Effector memory CD4-positive, alpha-beta T cell (primary cell): Measurements from ENCODE around the gene GRIK5.

Source experiments
- DNase-seq, 3 donors: peaks; one replicate each; pipeline ENCODE4 v3.0.0-alpha.2; 2020
- H3K27ac ChIP-seq: 2 replicates; pipeline ENCODE4 v1.7.0; 2013; ENCODE audit warnings: mild to moderate bottlenecking, low read length, moderate library complexity; ENCODE audit not compliant: insufficient read depth, poor library complexity, severe bottlenecking
- H3K27me3 ChIP-seq: replicated peaks from 2 replicates; pipeline ENCODE4 v1.7.0; 2013; ENCODE audit warnings: mild to moderate bottlenecking, low read length; ENCODE audit not compliant: insufficient read depth, control insufficient read depth, poor library complexity, severe bottlenecking
- H3K36me3 ChIP-seq: 2 replicates; pipeline ENCODE4 v1.7.0; 2013; ENCODE audit warnings: mild to moderate bottlenecking, low read length, moderate library complexity; ENCODE audit not compliant: control insufficient read depth, insufficient read depth
- H3K4me1 ChIP-seq: 2 replicates; pipeline ENCODE4 v1.7.0; 2013; ENCODE audit warnings: low read length, mild to moderate bottlenecking; ENCODE audit not compliant: control insufficient read depth, insufficient read depth, poor library complexity, severe bottlenecking
- H3K4me3 ChIP-seq: 2 replicates; pipeline ENCODE4 v1.7.0; 2013; ENCODE audit warnings: low read length, low read depth, mild to moderate bottlenecking; ENCODE audit not compliant: insufficient read depth, poor library complexity, severe bottlenecking
- H3K9me3 ChIP-seq: 2 replicates; pipeline ENCODE4 v1.7.0; 2013; ENCODE audit warnings: mild to moderate bottlenecking, low read length, moderate library complexity; ENCODE audit not compliant: control insufficient read depth

The GRIK5 gene

DNA sequence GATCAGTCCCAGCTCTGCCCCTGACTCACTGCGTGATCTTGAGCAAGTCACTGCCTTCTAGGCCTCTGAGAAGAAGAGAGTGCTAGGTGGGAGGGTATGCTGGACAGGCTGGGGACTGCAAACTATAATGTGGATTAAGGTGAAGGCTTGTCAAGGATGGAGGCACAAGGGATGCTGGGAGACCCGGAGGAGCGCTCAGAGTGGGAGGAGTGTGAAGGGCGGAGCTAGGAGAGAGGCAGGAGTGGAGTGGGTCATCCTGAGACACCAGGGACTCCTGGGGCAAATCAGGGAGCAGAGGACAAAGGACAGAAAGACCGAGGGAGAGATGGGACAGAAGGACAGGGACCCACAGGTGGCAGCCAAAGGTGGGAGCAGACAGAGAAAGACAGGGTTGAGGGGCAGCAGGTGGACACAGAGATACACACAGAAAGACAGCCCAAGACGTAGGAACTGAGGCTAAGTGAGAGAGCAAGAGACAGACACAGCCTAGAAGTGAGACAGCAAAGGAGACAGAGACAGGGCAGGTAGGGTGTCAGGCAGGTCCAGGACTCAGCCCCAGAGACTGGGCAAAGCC lies 2.6 kb downstream of the GRIK5 start:
- no peak for DNase-seq
- H3K27ac ChIP-seq: no peak overlapping the region
- no peaks in the 10 kb centered on the region for H3K36me3 ChIP-seq
- H3K9me3 ChIP-seq: no peaks in the 10 kb centered on the region
- peaks cover 7% of the 10 kb centered on the region for H3K27me3 ChIP-seq
- no peaks in the 10 kb centered on the region for H3K4me1 ChIP-seq
- no peak overlapping the region for H3K4me3 ChIP-seq

DNA sequence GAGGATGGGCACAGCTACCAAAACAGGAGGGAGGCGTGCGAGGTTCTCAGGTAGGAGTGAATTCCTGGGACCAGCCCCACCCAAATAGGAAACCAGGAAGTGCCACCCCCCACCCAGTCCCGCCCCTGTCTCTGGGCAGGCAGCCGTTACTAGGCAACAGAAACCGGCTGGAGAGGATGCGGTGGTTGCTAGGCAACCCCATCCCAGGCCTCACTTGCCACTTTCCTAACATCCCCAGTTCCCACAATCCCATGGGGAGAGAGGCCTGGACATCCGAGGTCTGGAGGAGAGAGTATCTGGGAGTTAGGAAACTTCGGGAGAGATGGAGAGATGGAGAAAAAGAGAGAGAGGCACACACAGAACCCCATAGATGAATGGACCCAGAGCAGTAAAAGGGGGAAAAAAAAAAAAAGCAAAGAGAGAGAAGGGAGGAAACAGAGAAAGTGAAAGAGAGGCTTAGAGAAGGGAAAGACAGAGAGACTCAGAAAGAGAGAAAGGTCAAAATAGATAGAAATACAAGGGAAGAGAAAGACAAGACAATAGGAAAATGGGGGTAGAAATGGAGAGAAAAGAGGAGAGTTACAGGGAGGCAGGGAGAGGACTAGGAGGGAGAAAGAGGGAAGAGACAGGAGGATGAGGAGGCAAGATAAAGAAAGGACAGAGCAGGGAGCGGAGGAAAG lies 3.8 kb downstream of the GRIK5 start:
- H3K27me3 ChIP-seq: peaks cover 7% of the 10 kb centered on the region
- H3K4me1 ChIP-seq: no peaks in the 10 kb centered on the region
- no peaks in the 10 kb centered on the region for H3K36me3 ChIP-seq
- no peak for DNase-seq
- H3K9me3 ChIP-seq: no peaks in the 10 kb centered on the region
- H3K4me3 ChIP-seq: no peak overlapping the region
- no peak overlapping the region for H3K27ac ChIP-seq

DNA sequence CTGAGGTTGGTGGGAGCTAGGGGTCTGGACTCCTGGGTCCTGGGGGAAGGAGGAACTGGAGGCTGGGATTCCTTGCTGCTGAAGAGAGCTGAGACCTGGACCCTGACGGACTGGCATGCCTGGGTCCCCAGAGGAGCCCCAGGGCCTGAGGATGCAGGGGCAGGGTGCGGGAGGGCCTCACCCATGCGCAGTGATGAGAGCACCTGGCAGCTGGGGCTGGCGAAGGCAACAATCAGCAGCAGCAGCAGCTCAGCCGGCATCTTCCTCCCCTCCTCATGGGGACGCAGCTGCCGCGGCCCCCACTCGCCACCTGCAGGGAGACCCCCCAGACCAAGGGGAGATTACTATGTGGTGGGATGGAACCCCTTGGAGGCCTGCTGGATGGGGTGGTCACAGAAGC lies 4.5 kb downstream of the GRIK5 start:
- Histone ChIP-seq H3K36me3 (no peaks in the 10 kb centered on the region), H3K4me1 (no peaks in the 10 kb centered on the region), H3K9me3 (no peaks in the 10 kb centered on the region), H3K27ac (no peak overlapping the region), H3K4me3 (no peak overlapping the region), H3K27me3 (peaks cover 7% of the 10 kb centered on the region)
- DNase-seq: no peak

DNA sequence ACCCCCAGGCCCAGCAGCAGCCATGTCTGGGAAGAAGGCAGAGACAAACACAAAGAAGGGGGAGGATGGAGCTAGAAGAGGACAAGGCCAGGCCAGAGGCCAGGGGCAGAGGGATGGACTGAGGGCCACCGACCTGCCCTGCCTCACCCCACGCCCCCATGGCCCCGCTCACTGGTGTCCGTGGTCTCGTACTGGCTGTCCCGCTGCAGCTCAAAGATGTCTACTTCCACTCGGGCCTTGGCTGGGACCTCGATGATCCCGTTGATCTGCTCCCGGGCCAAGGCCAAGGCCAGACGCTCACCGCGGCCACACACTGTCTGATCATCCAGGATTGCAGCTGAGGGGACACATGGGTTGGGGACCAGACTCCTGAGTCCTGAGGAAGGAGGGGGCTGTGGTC lies 5.0 kb downstream of the GRIK5 start:
- H3K9me3 ChIP-seq: no peaks in the 10 kb centered on the region
- H3K27ac ChIP-seq: no peak overlapping the region
- no peaks in the 10 kb centered on the region for H3K4me1 ChIP-seq
- no peaks in the 10 kb centered on the region for H3K36me3 ChIP-seq
- DNase-seq: no peak
- peaks cover 7% of the 10 kb centered on the region for H3K27me3 ChIP-seq
- no peak overlapping the region for H3K4me3 ChIP-seq

DNA sequence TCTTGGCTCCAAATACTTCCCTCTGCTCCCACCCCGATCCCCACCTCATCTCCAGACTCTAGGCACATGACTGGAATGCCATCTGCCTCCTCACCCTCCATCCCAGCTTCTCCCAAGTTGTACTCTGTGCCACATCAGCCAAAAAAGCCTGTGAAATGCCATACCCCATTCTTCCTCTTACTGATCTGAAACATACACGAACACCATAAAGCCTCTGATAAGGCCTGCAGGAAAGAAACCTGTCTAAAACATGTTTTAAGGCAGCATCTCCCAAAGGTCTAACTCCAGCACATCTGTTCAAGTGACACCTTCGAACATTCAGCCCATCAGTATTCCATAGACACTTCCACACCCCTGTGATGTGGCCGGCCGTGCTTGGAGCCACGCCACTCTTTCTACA lies 5.6 kb downstream of the GRIK5 start:
- H3K4me1 ChIP-seq: no peaks in the 10 kb centered on the region
- no peaks in the 10 kb centered on the region for H3K9me3 ChIP-seq
- H3K27ac ChIP-seq: no peak overlapping the region
- no peaks in the 10 kb centered on the region for H3K36me3 ChIP-seq
- no peak overlapping the region for H3K4me3 ChIP-seq
- no peak for DNase-seq
- peaks cover 6% of the 10 kb centered on the region for H3K27me3 ChIP-seq

DNA sequence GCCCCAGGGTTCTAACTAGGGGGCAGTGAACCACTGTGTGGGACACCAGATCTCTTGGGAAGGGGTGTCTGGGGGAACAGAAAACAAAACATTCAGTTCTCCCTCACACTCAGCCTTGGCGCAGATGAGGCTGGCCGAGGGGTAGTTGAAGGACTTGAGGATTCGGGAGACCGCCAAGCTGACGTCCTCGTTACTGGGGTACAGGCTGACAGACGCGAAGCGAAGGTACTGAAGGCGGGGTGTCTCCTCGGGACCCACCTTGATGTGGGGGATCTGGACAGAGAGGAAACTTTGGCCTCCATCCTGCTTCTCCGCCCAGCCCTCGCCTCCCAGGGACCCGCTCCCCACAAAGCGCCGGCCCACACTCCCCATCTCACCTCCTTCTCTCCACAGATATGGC lies 7.6 kb downstream of the GRIK5 start:
- Histone ChIP-seq H3K4me3 (no peak overlapping the region), H3K9me3 (no peaks in the 10 kb centered on the region), H3K27ac (no peak overlapping the region), H3K36me3 (no peaks in the 10 kb centered on the region), H3K27me3 (no peaks in the 10 kb centered on the region), H3K4me1 (no peaks in the 10 kb centered on the region)
- no peak for DNase-seq

DNA sequence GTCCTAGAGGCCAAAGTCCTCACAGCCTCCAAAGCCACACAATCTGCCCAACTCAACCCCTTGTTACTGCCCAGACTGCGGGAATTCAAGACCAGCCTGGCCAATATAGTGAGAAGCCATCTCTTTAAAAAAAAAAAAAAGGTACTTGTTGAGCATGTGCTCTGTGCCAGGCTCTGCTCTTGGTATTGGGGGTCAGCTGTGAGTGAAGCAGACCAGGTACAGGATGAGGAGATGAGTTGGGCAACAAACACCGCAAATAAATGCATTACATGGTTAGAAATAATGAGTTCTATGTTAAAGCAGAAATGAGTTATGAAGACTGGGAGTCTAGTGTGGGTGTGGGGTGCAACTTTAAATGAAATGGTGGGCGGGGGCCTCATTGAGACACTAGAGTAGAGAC lies 9.9 kb downstream of the GRIK5 start:
- H3K4me3 ChIP-seq: no peak overlapping the region
- H3K36me3 ChIP-seq: no peaks in the 10 kb centered on the region
- H3K27ac ChIP-seq: no peak overlapping the region
- H3K4me1 ChIP-seq: no peaks in the 10 kb centered on the region
- DNase-seq: no peak
- no peaks in the 10 kb centered on the region for H3K27me3 ChIP-seq
- no peaks in the 10 kb centered on the region for H3K9me3 ChIP-seq

DNA sequence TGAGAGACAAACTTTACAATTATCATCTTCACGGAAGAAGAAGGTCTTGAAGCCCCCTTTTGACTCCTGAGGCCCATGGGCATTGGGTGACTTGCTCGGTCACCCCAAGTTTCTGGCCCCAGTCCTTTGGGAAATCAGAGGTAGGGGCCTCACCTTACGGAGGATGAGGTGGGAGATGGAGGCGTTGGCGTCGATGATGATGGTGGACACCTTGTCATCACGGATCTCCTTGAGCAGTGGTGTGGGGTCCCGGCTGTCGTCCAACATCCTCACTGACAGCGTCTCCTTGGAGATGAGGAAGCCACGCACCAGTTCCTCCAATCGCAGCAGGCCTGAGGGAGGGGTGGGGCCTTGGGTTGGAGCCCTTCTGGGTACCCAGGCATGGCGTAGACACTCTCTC lies 10.8 kb downstream of the GRIK5 start:
- Histone ChIP-seq H3K27me3 (no peaks in the 10 kb centered on the region), H3K9me3 (no peaks in the 10 kb centered on the region), H3K27ac (no peak overlapping the region), H3K36me3 (no peaks in the 10 kb centered on the region), H3K4me3 (no peak overlapping the region), H3K4me1 (no peaks in the 10 kb centered on the region)
- DNase-seq: no peak

DNA sequence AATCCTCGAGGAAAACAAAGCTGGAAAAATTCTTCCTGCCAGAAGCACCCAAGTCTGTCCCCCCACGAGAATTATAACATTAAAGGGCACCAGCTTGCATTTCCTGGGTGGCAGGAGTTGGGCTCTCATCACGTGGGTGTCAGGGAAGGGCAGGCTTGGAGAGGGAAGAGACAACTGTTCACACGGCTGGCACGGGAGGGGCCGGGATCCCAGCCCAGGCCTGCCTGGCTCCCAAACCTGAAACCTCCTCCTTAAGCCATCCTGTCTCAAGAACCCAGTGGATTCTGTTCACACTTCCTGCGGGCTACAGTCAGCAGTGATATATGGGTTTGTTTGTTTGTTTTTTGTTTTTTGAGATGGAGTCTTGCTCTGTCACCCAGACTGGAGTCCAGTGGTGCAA lies 12.2 kb downstream of the GRIK5 start:
- Histone ChIP-seq H3K4me1 (no peaks in the 10 kb centered on the region), H3K27ac (no peak overlapping the region), H3K4me3 (no peak overlapping the region), H3K9me3 (no peaks in the 10 kb centered on the region), H3K36me3 (no peaks in the 10 kb centered on the region), H3K27me3 (no peaks in the 10 kb centered on the region)
- DNase-seq: no peak

DNA sequence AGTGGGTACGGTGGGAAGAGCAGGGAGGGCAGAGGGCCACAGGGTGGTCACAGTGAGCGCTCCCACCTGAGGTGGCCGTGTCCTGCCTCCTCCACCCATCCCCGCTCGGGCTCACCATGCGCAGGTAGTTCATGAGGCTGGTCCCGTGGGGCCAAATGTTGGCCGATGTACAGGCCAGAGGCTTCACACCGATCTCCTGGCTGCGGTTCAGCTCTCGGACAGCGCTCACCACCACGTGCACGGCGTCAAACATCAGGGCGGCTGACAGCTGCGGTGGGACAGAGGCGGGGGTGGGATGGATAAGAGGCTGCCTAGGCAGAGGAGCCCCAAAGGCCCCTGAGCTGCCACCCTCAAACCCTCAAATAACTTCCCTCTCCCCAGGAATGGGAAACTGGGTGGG lies 15.8 kb downstream of the GRIK5 start:
- H3K27ac ChIP-seq: no peak overlapping the region
- H3K4me1 ChIP-seq: no peaks in the 10 kb centered on the region
- no peak for DNase-seq
- H3K9me3 ChIP-seq: no peaks in the 10 kb centered on the region
- no peaks in the 10 kb centered on the region for H3K27me3 ChIP-seq
- H3K4me3 ChIP-seq: no peak overlapping the region
- no peaks in the 10 kb centered on the region for H3K36me3 ChIP-seq
